Activated CD4-positive, alpha-beta T cell treated with anti-CD3 and anti-CD28 coated beads, Interleukin-2, Interleukin-4, amounts not matched to agents 100 ng/mL and 50 ng/mL, durations not matched to agents 16 hours and 8 hours (primary cell): ENCODE results near the gene CDH13.

Experiments
- DNase-seq: peaks from one replicate; pipeline ENCODE4 v3.0.0-alpha.2; 2020; ENCODE audit warnings: low spot score

Gene CDH13

GRCh38 chr16:82626791-82627261 lies at the start of gene CDH13:
CDH13 (plus strand) TSS chr16:82626969.
- DNase-seq = no peak

GRCh38 chr16:82580298-82580890 lies 46.4 kb upstream of the CDH13 start:
- no peak for DNase-seq

GRCh38 chr16:82582975-82583374 lies 43.8 kb upstream of the CDH13 start:
- no peak for DNase-seq

GRCh38 chr16:82583422-82583821 lies 43.3 kb upstream of the CDH13 start:
- no peak for DNase-seq

GRCh38 chr16:82584553-82585152 lies 42.1 kb upstream of the CDH13 start:
- DNase-seq = no peak

GRCh38 chr16:82585675-82586074 lies 41.1 kb upstream of the CDH13 start:
- no peak for DNase-seq

- DNase-seq = no peak
Observed at GRCh38 chr16:82586130-82586529, 40.6 kb upstream of the CDH13 start.

GRCh38 chr16:82587289-82587688 lies 39.5 kb upstream of the CDH13 start:
- DNase-seq = no peak

GRCh38 chr16:82589407-82589806 lies 37.4 kb upstream of the CDH13 start:
- DNase-seq = no peak

- no peak for DNase-seq
Observed at GRCh38 chr16:82594114-82594513, 32.7 kb upstream of the CDH13 start.

- DNase-seq = no peak
Observed at GRCh38 chr16:82598771-82599170, 28.0 kb upstream of the CDH13 start.

GRCh38 chr16:82601989-82602640 lies 24.7 kb upstream of the CDH13 start:
- no peak for DNase-seq

- no peak for DNase-seq
Observed at GRCh38 chr16:82603784-82604411, 22.9 kb upstream of the CDH13 start.

- no peak for DNase-seq
Observed at GRCh38 chr16:82605076-82605475, 21.7 kb upstream of the CDH13 start.

- DNase-seq = no peak
Observed at GRCh38 chr16:82605863-82606620, 20.7 kb upstream of the CDH13 start.

GRCh38 chr16:82609140-82609539 lies 17.6 kb upstream of the CDH13 start:
- DNase-seq = no peak

GRCh38 chr16:82612263-82612662 lies 14.5 kb upstream of the CDH13 start:
- no peak for DNase-seq

GRCh38 chr16:82616356-82616755 lies 10.4 kb upstream of the CDH13 start:
- DNase-seq = no peak

GRCh38 chr16:82621781-82622180 lies 5.0 kb upstream of the CDH13 start:
- no peak for DNase-seq

GRCh38 chr16:82623241-82623640 lies 3.5 kb upstream of the CDH13 start:
- DNase-seq = no peak

- no peak for DNase-seq
Observed at GRCh38 chr16:82625066-82625968, 1.5 kb upstream of the CDH13 start.
